Ovary (tissue), 9 donors: ENCODE results near the gene NKAIN2. TPM values are rescaled to one million over a fixed set of nuclear protein-coding genes. Genes with fewer than 3 reads are reported as not detected.

Experiments
- DNase-seq, 5 donors: peaks; one replicate each; pipeline ENCODE4 v3.0.0-alpha.2; 2019 to 2020
- H3K27ac ChIP-seq, 2 donors: fragments of 200-600 bp; one replicate each; pipeline versions ENCODE4 v1.5.1 to v1.8.0; 2019 to 2022
- H3K27me3 ChIP-seq: fragments of 200-600 bp; one replicate; pipeline ENCODE4 v1.8.0; 2022
- H3K36me3 ChIP-seq: fragments of 200-600 bp; sonication (generic); one replicate; pipeline ENCODE4 v1.5.1; 2019
- H3K4me1 ChIP-seq: one replicate; pipeline ENCODE4 v1.8.1; 2013; ENCODE audit warnings: mild to moderate bottlenecking, moderate library complexity; ENCODE audit not compliant: insufficient read depth
- H3K4me3 ChIP-seq: fragments of 200-600 bp; sonication (generic); one replicate; pipeline ENCODE4 v1.5.1; 2017
- H3K9me3 ChIP-seq, 2 donors: fragments of 200-600 bp in 1 of 2; sonication (generic) in 1 of 2; one replicate each; pipeline versions ENCODE4 v1.5.1 to v1.8.1; 2013 to 2019; ENCODE audit warnings: mild to moderate bottlenecking in 1 of 2, moderate library complexity in 1 of 2
- CTCF ChIP-seq, 3 donors: fragments of 450-650 bp in 2 of 3; fragments of 200-600 bp in 1 of 3; IDR thresholded peaks; one replicate each; pipeline versions ENCODE4 v1.5.1 to v1.8.0; 2016 to 2022; ENCODE audit warnings: antibody characterized with exemption in 3 of 3, mild to moderate bottlenecking in 1 of 3
- EP300 ChIP-seq: sonication (generic); formaldehyde crosslinking; IDR thresholded peaks from one replicate; pipeline ENCODE4 v1.6.1; 2017; ENCODE audit warnings: antibody characterized with exemption
- POLR2A ChIP-seq: fragments of 450-650 bp; IDR thresholded peaks from one replicate; pipeline ENCODE4 v1.6.1; 2017; ENCODE audit warnings: antibody characterized with exemption, mild to moderate bottlenecking, moderate library complexity
- whole genome bisulfite sequencing, 3 donors: extraction: QIAGEN DNeasy Blood & Tissue Kit in 1 of 3; methylation state at CpG; one replicate each; pipeline versions ENCODE4 v1.1.5 to v1.1.7; 2013 to 2017; 5-methylcytosine and 5-hydroxymethylcytosine counted together
- intact Hi-C, 4 donors: fragments of 100-400 bp; cut with DNase I; formaldehyde crosslinking; loops; one replicate each; pipeline versions ENCODE4 v1.11.0 to v1.15.1; 2022 to 2023
- polyA plus RNA-seq, 2 donors: library from polyadenylated mRNA; stranded (reverse); fragments of 200-250 nt in 1 of 2; fragments of 350-450 nt in 1 of 2; fragmentation: Illumina TruSeq in 1 of 2; extraction: RNeasy Lipid Tissue Mini Kit (QIAGEN cat#74804) in 1 of 2; gene quantifications; one replicate each; pipeline ENCODE4 v1.2.3, GENCODE V29; 2013 to 2014
- total RNA-seq, 7 donors: library from RNA; depleted of rRNA in 2 of 7; stranded (reverse); fragments of >200 nt in 2 of 7; fragmentation: NEBNext Ultra II Directional in 3 of 7; extraction: Animal tissue kit (Norgen Biotek cat#: 25700) in 3 of 7; gene quantifications; one replicate each; pipeline versions ENCODE4 v1.1.0 to v1.2.4, GENCODE V29; 2016 to 2023
- donor health status: DM: no; HTN: no; CAD: no; lungs with moderate emphysema.
- donor health status: DM: no; HTN: no; CAD: no.
- donor health status: Bipolar disorder and iron deficiency.
- donor health status: DM: yes; HTN: yes; CAD: no.
- donor health status: DM: no; HTN: no; CAD: no.
- donor health status: DM: yes; HTN: yes; CAD: no.

The NKAIN2 gene
- total and polyA plus RNA-seq, 9 donors = 0.13 to 1.0 (median 0.40) TPM; not detected in 4

GRCh38 chr6:124260337-124260736 lies 456.7 kb downstream of the NKAIN2 start:
- WGBS, 3 donors = 83 to 96% (median 95%) methylated on average over 1 of the region's 1 CpG
- DNase-seq = no peak
- Histone ChIP-seq H3K27ac (no peak overlapping the region), H3K4me3 (no peak overlapping the region), H3K36me3 (no peaks in the 10 kb centered on the region), H3K4me1 (no peaks in the 10 kb centered on the region), H3K27me3 (no peaks in the 10 kb centered on the region), H3K9me3 (no peaks in the 10 kb centered on the region)
- TF ChIP-seq EP300 (no peak), CTCF (IDR thresholded peaks at IDR 0.05) (no peak), POLR2A (no peak)
- intact Hi-C loops = no loop called here

GRCh38 chr6:124269733-124270132 lies 466.1 kb downstream of the NKAIN2 start:
- no peak overlapping the region for H3K4me3 ChIP-seq
- H3K27me3 ChIP-seq = no peaks in the 10 kb centered on the region
- DNase-seq = no peak
- H3K27ac ChIP-seq = no peak overlapping the region
- WGBS, 3 donors = 94 to 98% (median 96%) methylated on average over 3 of the region's 3 CpGs
- no peaks in the 10 kb centered on the region for H3K9me3 ChIP-seq
- no peaks in the 10 kb centered on the region for H3K36me3 ChIP-seq
- no peaks in the 10 kb centered on the region for H3K4me1 ChIP-seq
- intact Hi-C loops = no loop called here
- TF ChIP-seq CTCF (IDR thresholded peaks at IDR 0.05) (no peak), EP300 (no peak), POLR2A (no peak)

- no peaks in the 10 kb centered on the region for H3K9me3 ChIP-seq
- no peak overlapping the region for H3K4me3 ChIP-seq
- intact Hi-C loops = no loop called here
- no peak for TF ChIP-seq EP300
- DNase-seq = no peak
- 62 to 92% (median 72%) methylated on average over 1 of the region's 1 CpG for WGBS, 3 donors
- no peak overlapping the region for H3K27ac ChIP-seq
- H3K4me1 ChIP-seq = no peaks in the 10 kb centered on the region
- H3K36me3 ChIP-seq = no peaks in the 10 kb centered on the region
- H3K27me3 ChIP-seq = no peaks in the 10 kb centered on the region
These were observed 470.0 kb downstream of the NKAIN2 start for GRCh38 chr6:124273701-124274100.

GRCh38 chr6:124282541-124282940 lies 478.9 kb downstream of the NKAIN2 start:
- TF ChIP-seq EP300 = no peak
- TF ChIP-seq POLR2A = no peak
- TF ChIP-seq CTCF (IDR thresholded peaks at IDR 0.05) = no peak
- no peak for DNase-seq
- Histone ChIP-seq H3K9me3 (no peaks in the 10 kb centered on the region), H3K27me3 (no peaks in the 10 kb centered on the region), H3K27ac (no peak overlapping the region), H3K4me3 (no peak overlapping the region), H3K36me3 (no peaks in the 10 kb centered on the region), H3K4me1 (no peaks in the 10 kb centered on the region)
- intact Hi-C loops = no loop called here
- WGBS, 3 donors = 85 to 94% (median 94%) methylated on average over 2 of the region's 2 CpGs

- 51 to 70% (median 54%) methylated on average over 1 of the region's 1 CpG for WGBS, 3 donors
- H3K36me3 ChIP-seq = no peaks in the 10 kb centered on the region
- H3K27ac ChIP-seq = no peak overlapping the region
- H3K27me3 ChIP-seq = no peaks in the 10 kb centered on the region
- no peaks in the 10 kb centered on the region for H3K4me1 ChIP-seq
- no peak for TF ChIP-seq POLR2A
- no peak for TF ChIP-seq EP300
- TF ChIP-seq CTCF (IDR thresholded peaks at IDR 0.05) = no peak
- no peak for DNase-seq
- intact Hi-C loops = no loop called here
- H3K9me3 ChIP-seq = no peaks in the 10 kb centered on the region
- H3K4me3 ChIP-seq = no peak overlapping the region
These were observed 479.8 kb downstream of the NKAIN2 start for GRCh38 chr6:124283486-124283885.
